Osteocyte (in vitro differentiated cells): ENCODE measurements around the gene PARP9. TPM values are rescaled to one million over a fixed set of nuclear protein-coding genes. Genes with fewer than 3 reads are reported as not detected.
"Not testable (repeated sequence)": the region's sequence is repeated elsewhere in the genome, so short reads cannot be mapped to it uniquely, and the experiment has no call there.

Source experiments
- DNase-seq: peaks from one replicate; pipeline ENCODE4 v3.0.0; 2021; ENCODE audit warnings: mixed read lengths; ENCODE audit not compliant: unreplicated experiment; ENCODE audit errors: extremely low spot score
- H3K27ac Mint-ChIP-seq: one replicate; pipeline ENCODE4 v1.8.0; 2021; ENCODE audit warnings: mild to moderate bottlenecking, mixed read lengths; ENCODE audit not compliant: unreplicated experiment
- H3K27me3 Mint-ChIP-seq: one replicate; pipeline ENCODE4 v1.8.0; 2021; ENCODE audit warnings: mixed read lengths; ENCODE audit not compliant: unreplicated experiment
- H3K36me3 Mint-ChIP-seq: one replicate; pipeline ENCODE4 v1.8.0; 2021; ENCODE audit warnings: mixed read lengths; ENCODE audit not compliant: unreplicated experiment
- H3K4me1 Mint-ChIP-seq: one replicate; pipeline ENCODE4 v1.8.0; 2021; ENCODE audit warnings: mixed read lengths; ENCODE audit not compliant: unreplicated experiment
- H3K4me3 Mint-ChIP-seq: one replicate; pipeline ENCODE4 v1.8.0; 2021; ENCODE audit warnings: mild to moderate bottlenecking, moderate library complexity, mixed read lengths; ENCODE audit not compliant: unreplicated experiment
- H3K9me3 Mint-ChIP-seq: one replicate; pipeline ENCODE4 v1.8.0; 2021; ENCODE audit warnings: mixed read lengths; ENCODE audit not compliant: unreplicated experiment
- CTCF ChIP-seq: fragments of 200-600 bp; sonication (generic); IDR thresholded peaks from 2 replicates; pipeline ENCODE4 v1.5.0; 2021; ENCODE audit warnings: antibody characterized with exemption, mild to moderate bottlenecking, moderate library complexity
- total RNA-seq: library from RNA; stranded (reverse); gene quantifications from 2 replicates; pipeline ENCODE4 v1.2.1, GENCODE V29; 2021

PARP9 gene
- total RNA-seq, 1 donor from 2014 or later = 18.9 TPM

DNA sequence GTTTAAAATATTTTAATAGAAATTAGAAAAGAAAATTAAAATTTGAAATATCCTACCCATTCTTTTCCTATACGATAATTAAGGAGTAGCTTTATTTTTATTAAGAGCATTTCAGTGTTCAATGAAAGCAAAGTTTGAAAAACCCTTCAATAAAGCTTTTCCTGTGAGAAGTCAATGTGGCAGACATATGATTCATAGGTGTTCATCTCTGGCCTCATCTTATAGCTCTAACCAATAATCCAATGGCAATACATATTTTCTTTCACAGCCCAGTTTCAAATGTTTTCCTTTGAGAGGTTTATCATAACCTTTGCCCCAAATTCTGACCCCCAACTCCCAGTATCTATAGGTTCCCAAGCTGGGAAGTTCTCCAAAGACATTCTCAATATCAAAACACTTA is 57.6 kb downstream of the PARP9 start:
- Mint-ChIP-seq H3K4me1 (peaks cover 20% of the 10 kb centered on the region), H3K4me3 (no peak overlapping the region), H3K36me3 (peaks cover 4% of the 10 kb centered on the region), H3K9me3 (no peaks in the 10 kb centered on the region), H3K27me3 (no peaks in the 10 kb centered on the region), H3K27ac (no peak overlapping the region)
- DNase-seq = no peak
- no peak for TF ChIP-seq CTCF

- Mint-ChIP-seq H3K27ac (no peak overlapping the region), H3K9me3 (no peaks in the 10 kb centered on the region), H3K27me3 (no peaks in the 10 kb centered on the region), H3K36me3 (peaks cover 5% of the 10 kb centered on the region), H3K4me3 (no peak overlapping the region), H3K4me1 (peaks cover 12% of the 10 kb centered on the region)
- DNase-seq = no peak
- no peak for TF ChIP-seq CTCF
Observed at GRCh38 chr3:122505676-122506075, 58.4 kb downstream of the PARP9 start.

GRCh38 chr3:122502941-122503340 is 61.2 kb downstream of the PARP9 start:
- Mint-ChIP-seq H3K4me3 (no peak overlapping the region), H3K4me1 (peaks cover 12% of the 10 kb centered on the region), H3K9me3 (no peaks in the 10 kb centered on the region), H3K36me3 (peaks cover 1% of the 10 kb centered on the region), H3K27ac (no peak overlapping the region), H3K27me3 (no peaks in the 10 kb centered on the region)
- DNase-seq = no peak
- TF ChIP-seq CTCF = no peak

- H3K27ac Mint-ChIP-seq = no peak overlapping the region
- H3K9me3 Mint-ChIP-seq = no peaks in the 10 kb centered on the region
- no peaks in the 10 kb centered on the region for H3K27me3 Mint-ChIP-seq
- peaks cover 20% of the 10 kb centered on the region for H3K4me1 Mint-ChIP-seq
- TF ChIP-seq CTCF = no peak
- no peak for DNase-seq
- H3K4me3 Mint-ChIP-seq = no peak overlapping the region
- peaks cover 1% of the 10 kb centered on the region for H3K36me3 Mint-ChIP-seq
Observed at GRCh38 chr3:122502139-122502538, 62.0 kb downstream of the PARP9 start.

DNA sequence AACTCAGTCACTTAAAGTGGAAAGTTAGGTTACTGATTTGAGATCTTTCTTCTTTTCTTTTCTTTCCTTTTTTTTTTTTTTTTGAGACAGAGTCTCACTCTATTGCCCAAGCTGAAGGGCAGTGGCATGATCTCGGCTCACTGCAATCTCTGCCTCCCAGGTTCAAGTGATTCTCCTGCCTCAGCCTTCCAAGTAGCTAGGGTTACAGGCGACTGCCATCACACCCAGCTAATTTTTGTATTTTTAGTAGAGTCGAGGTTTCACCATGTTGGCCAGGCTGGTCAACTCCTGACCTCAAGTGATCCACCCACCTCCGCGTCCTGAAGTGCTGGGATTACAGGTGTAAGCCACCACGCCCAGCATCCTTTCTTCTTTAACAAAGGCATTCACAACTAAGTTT is 63.1 kb downstream of the PARP9 start:
- H3K4me1 Mint-ChIP-seq = peaks cover 22% of the 10 kb centered on the region
- H3K4me3 Mint-ChIP-seq, H3K9me3 Mint-ChIP-seq, H3K36me3 Mint-ChIP-seq, DNase-seq, H3K27me3 Mint-ChIP-seq: not testable (repeated sequence)
- peak overlapping the region; percentile 43 for H3K27ac Mint-ChIP-seq

GRCh38 chr3:122498152-122498551 is 65.9 kb downstream of the PARP9 start:
- Mint-ChIP-seq H3K4me1 (peaks cover 29% of the 10 kb centered on the region), H3K4me3 (no peak overlapping the region), H3K36me3 (peaks cover 22% of the 10 kb centered on the region), H3K27me3 (no peaks in the 10 kb centered on the region), H3K9me3 (no peaks in the 10 kb centered on the region), H3K27ac (peak overlapping the region; percentile 54)
- DNase-seq = no peak
- no peak for TF ChIP-seq CTCF
